GM21526 (cell line): ENCODE results near the gene NSF.
"Not testable (repeated sequence)": the region's sequence is repeated elsewhere in the genome, so short reads cannot be mapped to it uniquely, and the experiment has no call there.

ENCODE experiments used
- ATAC-seq: cut with Tn5 transposase; IDR thresholded peaks from one replicate; pipeline ENCODE4 v1.9.1; 2021; ENCODE audit warnings: moderate library complexity; ENCODE audit not compliant: unreplicated experiment, low FRiP score

The NSF gene

GRCh38 chr17:46590157-46591146, at the start of gene NSF:
TSS of gene NSF (plus strand) at chr17:46590669. CDS start at chr17:46590776, 107 bp downstream.
- peak; percentile 61 for ATAC-seq

DNA sequence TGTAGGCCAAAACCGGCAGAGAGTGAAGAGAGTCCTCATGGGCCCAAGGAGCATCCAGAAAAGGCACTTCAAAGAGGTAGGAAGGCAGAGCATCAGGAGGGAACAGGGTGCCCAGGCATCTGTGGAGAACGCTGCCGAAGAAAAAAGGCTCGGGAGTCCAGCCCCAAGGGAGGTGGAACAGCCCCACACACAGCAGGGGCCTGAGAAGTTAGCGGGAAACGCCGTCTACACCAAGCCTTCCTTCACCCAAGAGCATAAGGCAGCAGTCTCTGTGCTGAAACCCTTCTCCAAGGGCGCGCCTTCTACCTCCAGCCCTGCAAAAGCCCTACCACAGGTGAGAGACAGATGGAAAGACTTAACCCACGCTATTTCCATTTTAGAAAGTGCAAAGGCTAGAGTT, 41.9 kb upstream of the NSF start:
- ATAC-seq: not testable (repeated sequence)

DNA sequence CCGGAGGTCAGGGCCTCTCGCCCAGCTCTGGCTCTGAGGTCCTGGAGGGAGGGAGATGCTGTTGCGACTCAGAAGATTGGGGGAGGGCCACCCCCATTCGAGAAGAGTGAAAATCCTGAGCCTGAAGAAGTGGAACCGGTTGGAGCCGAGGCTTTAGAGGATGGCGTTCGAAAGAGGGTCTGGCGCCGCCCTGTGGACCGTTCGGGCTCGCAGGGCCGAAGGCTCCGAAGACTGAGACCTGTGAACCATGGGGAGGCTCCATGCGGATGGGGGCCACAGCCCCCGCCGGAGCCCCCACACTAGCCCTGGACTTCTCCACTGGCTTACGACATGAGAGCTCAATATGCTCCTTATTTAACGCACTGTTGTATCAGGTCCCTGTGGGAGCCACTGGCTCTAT, 31.3 kb upstream of the NSF start:
- not testable (repeated sequence) for ATAC-seq

- not testable (repeated sequence) for ATAC-seq
These were observed 30.4 kb upstream of the NSF start for GRCh38 chr17:46560048-46560447.

DNA sequence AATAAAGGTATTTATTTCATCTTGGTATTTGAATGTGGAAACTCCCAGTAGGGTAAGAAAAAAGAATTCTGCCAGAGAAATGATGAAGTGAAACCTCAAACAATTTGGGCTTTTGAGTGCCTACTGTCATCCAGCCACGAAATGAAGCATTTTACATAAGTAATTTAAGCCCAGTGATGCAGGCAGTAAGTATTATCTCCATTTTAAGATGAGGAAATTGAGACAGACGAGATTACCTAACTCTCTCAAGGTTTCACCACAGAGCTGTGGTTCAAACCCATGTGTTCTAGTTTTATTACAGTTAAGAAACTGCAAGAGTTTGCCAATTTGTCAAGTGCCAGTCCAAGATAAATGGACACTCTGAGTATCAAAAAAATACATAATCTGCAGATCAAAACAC, 24.2 kb upstream of the NSF start:
- not testable (repeated sequence) for ATAC-seq

DNA sequence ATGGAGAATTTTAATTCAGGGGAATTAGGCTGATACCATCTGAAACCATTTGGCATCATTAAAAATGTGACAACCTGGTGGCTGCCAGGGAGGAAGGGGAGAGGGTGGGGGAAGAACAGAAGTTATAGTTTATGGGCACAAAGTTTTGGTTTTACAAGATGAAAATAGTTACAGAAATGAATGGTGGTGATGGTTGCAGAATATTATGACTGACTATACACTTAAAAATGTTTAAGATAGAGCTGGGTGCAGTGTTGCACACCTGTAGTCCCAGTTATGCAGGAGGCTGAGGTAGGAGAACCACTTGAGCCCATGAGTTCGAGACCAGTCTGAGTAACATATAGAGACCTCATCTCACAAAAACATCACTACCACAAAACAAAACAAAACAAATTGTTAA, 23.5 kb upstream of the NSF start:
- not testable (repeated sequence) for ATAC-seq

DNA sequence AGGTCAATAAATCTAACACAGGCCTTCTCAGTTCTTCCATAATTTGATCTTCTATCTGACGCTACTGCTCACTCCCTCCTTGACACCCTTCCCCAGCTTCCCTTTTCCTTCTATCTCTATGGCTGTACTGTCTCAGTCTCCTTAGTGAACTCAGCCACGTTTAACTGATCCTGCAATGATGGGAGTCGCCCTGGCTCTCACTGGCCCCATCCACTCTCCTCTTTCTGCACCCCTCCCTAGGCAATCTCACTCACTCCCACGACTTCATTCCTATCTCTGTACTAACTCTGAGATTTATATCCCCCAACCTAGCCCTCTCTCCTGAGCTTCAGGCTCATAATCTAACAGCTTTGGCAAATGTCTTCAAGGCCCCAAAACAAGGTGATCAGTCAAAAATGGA, 18.7 kb upstream of the NSF start:
- not testable (repeated sequence) for ATAC-seq

- peak; percentile 73 for ATAC-seq
These were observed 11.1 kb upstream of the NSF start, which contains the start of gene ARL17A for GRCh38 chr17:46579083-46580075. TSS of gene ARL17A (minus strand) at chr17:46579691. CDS start at chr17:46576322, 3,369 bp downstream.

GRCh38 chr17:46580082-46580481, 10.4 kb upstream of the NSF start:
- ATAC-seq: not testable (repeated sequence)

- ATAC-seq: not testable (repeated sequence)
These were observed 5.0 kb upstream of the NSF start for GRCh38 chr17:46585444-46585843.

DNA sequence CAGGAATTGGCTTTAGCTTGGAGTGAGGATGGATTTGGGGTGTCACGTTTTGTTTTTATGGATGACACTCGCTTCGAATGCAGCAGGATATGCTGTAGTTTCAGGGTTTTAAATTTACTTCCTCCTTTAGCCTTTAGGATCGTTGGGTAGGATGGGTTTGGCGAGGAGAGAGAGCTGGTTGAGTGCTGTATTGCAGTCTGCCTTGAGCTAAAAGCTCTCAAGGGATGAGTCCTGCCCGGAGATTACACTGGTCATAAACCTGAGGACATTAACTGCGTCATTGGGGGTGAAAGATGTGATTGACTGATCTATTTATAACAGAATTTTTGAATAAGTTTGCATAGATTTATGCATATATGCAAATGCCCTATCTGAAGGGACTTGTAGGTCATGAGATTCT, 863 bp downstream of the NSF start:
- ATAC-seq: not testable (repeated sequence)

- not testable (repeated sequence) for ATAC-seq
These were observed 8.0 kb downstream of the NSF start for GRCh38 chr17:46598344-46598931.

DNA sequence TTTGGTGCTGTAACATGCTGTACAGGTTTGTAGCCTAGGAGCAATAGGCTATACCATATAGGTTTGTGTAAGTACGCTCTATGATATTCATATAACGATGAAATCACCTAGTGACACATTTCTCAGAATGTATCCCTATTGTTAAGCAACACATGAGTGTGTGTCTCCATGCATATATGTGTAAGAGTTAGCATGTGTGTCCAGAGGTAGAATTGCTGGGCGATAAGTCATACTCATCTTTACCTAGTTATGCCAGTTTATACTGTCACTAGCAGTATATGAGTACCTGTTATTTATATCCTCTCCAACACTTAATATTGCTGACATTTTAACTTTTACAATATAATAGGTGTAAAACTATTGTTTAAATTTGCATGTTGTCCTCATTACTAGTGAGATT, 10.3 kb downstream of the NSF start:
- ATAC-seq: not testable (repeated sequence)

DNA sequence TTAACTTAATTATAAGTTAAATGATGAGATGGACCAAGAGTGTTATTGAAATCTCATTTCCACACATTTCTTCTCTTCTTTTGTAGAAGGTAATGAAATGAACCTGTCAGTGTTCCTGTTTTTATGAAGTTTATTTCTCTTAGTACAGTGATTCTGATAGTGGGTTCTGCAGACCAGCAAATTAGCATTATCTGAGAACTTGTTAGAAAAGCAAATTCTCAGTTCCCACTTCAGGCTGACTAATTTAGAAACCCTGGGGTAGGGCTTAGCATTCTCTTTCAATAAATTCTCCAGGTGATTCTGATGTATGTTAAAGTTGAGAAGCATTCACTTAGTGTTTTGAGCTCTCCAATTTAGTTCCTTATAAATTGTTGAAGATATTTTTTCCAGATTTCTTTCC, 12.7 kb downstream of the NSF start:
- ATAC-seq: peak; percentile 71

DNA sequence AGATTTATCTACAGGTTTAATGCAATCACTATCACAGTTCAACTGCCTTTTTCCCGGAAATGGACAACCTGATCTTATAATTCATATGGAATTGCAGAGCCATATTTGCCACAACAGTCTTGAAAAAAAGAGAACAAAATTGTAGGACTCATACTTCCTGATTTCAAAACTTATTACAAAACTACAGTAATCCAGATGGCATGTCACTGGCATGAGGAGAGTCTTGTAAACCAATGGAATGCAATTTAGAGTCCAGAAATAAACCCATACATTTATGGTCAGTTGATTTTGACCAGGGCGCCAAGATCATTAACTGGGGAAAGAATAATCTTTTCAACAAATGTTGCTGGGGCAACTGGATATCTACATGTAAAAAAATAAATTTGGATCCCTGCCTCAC, 20.8 kb downstream of the NSF start:
- not testable (repeated sequence) for ATAC-seq

- not testable (repeated sequence) for ATAC-seq
These were observed 23.4 kb downstream of the NSF start for GRCh38 chr17:46613876-46614275.

- ATAC-seq: not testable (repeated sequence)
These were observed 26.7 kb downstream of the NSF start for GRCh38 chr17:46617121-46617520.

DNA sequence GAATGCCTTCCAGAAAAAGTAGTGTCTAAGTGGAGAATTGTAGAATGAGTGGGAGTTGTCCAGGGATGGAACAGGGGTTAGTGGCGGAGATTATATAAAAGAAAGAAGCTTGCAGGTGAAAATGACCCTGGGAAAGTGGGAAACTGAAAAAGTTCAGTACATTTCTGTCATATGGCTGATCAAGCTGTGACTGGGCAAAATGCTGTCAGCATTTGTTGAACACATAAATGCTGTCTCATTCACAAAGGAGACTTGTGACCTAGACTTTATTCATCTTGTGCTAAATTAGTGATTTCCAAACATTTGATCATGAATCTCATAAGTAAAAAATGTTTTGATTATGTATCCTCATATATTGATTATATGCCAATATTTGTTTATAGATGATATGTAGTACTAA, 28.5 kb downstream of the NSF start:
- ATAC-seq: not testable (repeated sequence)

DNA sequence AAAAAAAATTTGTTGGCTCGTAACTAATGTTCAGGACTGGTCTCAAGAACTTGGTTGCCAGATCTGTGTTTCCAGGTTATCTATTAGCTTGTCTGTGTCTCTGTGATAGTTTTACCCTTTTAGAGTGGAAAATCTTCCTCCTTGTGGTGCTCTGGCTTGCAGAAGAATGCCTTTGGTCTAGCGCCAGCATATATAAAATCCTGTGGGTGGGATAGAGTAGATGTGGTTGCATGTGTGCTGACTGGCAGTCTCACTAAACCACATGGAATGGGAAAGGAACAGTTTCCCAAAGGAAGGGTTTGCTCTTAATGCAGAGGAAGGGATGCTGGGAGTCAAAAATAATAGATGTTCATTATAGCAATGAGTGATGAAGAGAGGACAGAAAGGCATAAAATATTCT, 33.3 kb downstream of the NSF start:
- ATAC-seq: not testable (repeated sequence)

DNA sequence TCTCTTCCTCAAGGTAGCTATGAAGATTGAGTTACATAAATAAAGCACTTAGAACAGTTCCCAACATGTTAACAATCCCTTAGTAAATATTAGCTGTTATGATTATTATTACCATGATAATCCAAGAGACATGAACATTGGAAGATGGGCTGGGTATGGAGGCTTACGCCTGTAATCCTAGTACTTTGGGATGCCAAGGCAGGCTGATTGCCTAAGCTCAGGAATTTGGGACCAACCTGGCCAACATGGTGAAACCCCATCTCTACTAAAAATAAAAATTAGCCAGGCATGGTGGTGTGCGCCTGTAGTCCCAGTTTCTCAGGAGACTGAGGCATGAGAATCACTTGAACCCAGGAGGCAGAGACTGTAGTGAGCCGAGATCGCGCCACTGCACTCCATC, 34.3 kb downstream of the NSF start:
- ATAC-seq: not testable (repeated sequence)
